GM18907 (cell line): ENCODE data around the gene ZDHHC8.
"Not testable (repeated sequence)": the region's sequence is repeated elsewhere in the genome, so short reads cannot be mapped to it uniquely, and the experiment has no call there.

ENCODE experiments used
- ATAC-seq: cut with Tn5 transposase; IDR thresholded peaks from one replicate; pipeline ENCODE4 v1.9.1; 2021; ENCODE audit warnings: mild to moderate bottlenecking, moderate library complexity; ENCODE audit not compliant: unreplicated experiment

The ZDHHC8 gene

GRCh38 chr22:20157430-20158183 lies 26.0 kb downstream of the ZDHHC8 start:
- no peak for ATAC-seq

- ATAC-seq, result no peak
Observed at GRCh38 chr22:20158391-20159036, 26.9 kb downstream of the ZDHHC8 start.

GRCh38 chr22:20159076-20159475 lies 27.5 kb downstream of the ZDHHC8 start:
- ATAC-seq, result no peak

DNA sequence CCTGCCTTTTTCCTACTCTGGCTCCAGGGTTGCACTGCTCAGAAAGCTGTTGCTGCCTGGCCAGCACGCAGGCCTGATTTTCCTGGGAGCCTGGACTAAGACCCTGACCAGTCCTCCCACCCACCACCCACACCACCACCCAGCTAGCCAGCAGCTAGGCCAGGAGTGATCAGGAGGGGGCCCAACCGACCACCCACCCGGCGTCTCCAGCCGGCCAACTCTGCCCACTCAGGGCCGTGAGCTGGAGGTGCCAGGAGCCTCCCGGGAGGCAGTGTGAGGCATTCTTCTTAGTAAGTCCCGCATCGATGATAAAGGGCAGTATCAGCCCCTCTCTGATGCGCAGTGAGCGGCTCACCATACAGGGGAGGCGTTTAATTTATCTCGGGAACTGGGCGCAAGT lies 27.9 kb downstream of the ZDHHC8 start:
- ATAC-seq, result not testable (repeated sequence)

DNA sequence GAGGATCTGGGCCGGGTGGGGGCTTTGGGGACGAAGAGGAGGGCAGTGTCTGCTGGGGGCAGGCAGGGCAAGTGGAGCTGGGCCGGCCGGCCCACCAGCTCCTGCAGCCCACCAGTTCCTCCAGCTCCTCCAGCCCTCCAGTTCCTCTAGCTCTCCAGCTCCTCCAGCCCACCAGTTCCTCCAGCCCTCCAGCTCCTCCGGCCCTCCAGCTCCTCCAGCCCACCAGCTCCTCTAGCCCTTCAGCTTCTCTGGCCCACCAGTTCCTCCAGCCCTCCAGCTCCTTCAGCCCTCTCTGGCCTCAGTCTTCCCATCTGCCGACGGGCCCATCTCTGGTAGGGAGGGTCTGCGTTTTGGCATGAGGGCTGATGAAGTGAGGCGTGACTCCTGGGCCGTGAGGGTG lies 28.4 kb downstream of the ZDHHC8 start:
- ATAC-seq, result no peak

DNA sequence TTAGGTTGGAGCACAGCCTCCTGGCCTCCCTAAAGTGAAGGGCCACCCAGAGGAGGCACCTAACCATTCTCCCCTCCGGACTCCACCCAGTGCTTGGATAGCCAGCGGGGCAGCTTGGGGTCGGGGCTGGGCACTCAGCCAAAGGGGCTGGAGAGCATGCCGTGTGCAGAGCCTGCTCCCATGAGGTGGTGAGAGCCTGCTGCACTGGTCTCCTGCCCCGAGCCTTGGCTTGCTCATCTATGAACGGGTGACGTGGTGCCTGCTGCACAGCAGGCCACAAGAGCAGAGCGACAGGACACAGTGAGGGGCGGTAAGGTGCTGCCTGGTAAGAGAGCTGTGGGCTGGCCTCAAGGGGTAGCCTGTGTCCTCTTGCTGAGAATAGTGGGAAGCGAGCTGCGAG lies 33.3 kb downstream of the ZDHHC8 start:
- no peak for ATAC-seq

DNA sequence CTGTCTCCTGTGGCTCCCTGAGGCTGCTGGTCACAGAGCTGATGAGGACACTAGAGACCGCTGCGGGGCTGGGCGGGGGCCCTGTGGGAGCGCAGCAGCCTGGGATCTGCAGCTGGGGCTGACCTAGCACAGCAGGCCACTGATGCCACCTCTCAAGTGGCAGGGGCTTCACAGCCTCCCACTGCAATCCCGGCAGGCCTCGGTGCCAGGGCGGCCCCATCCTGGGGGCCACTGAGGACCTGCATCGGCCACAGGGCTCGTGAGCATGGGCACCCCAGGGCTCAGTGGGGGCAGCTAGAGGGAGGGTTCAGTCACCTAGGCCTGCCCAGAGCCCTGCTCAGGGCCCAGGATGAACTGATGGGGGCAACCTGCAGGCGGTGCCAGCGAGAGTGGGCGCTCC lies 33.8 kb downstream of the ZDHHC8 start:
- ATAC-seq, result no peak

- ATAC-seq, result no peak
Observed at GRCh38 chr22:20165913-20166312, 34.3 kb downstream of the ZDHHC8 start.

GRCh38 chr22:20166703-20167102 lies 35.1 kb downstream of the ZDHHC8 start:
- ATAC-seq, result no peak

DNA sequence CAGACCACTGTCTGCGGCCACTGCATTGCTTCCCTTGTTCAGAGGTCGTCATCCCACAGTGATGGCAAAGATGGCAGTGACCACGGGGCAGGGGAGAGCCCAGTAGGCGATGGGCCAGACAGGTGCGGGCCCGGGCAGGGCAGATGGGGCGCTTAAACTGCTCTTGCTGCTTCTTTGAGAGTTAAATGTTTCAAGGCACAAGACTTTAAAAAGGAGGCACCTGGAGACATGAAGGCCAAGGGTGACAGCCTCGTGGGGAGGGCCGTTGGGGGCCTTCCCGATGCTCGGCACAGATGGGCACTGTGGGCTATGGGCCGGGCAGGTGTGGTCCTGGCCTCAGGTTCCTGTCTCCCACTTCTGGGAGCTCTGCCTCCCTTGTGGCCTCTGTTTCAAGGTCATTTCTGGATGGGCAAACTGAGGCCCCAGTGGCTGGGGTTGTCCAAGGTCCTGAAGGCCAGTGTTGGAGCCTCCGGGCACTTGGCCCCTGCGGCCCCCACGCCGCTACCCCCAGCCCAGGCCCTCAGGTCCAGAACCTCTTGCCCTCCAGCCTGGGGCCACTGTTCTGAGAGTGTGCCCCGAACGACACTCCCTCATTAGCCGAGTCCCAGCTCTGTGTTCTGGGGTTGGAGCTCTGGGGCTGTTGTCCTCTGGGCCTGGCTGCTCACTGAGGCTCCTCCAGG lies 36.2 kb downstream of the ZDHHC8 start:
- no peak for ATAC-seq

DNA sequence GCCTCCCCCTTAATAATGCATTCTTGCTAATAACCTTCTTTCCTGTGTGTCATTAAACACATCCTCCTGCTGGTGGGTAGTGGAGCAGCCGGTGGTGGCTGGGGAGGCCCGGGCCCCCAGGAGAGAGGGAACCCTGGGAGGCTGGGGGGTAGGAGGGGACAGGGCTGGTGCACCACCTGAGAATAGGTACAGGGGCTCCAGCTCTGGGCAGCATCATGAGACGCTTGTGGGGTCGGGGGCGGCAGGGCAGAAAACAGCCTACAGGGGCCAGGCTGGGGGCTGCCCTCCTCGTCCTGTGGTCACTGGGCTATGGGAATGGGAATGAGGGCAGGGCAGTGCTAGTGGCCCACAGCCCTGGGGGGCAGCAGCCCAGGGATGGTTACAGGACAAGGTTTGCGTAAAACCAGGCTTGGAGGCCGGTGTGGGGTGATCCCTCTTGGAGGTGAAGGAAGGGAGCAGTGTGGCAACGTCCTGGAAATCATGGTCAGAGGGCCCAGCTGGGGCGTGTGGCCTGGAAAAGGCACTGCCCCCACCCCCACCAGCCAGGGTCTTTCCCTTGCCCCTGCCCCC lies 37.7 kb downstream of the ZDHHC8 start:
- ATAC-seq, result no peak

- ATAC-seq, result no peak
Observed at GRCh38 chr22:20170170-20170569, 38.6 kb downstream of the ZDHHC8 start.

DNA sequence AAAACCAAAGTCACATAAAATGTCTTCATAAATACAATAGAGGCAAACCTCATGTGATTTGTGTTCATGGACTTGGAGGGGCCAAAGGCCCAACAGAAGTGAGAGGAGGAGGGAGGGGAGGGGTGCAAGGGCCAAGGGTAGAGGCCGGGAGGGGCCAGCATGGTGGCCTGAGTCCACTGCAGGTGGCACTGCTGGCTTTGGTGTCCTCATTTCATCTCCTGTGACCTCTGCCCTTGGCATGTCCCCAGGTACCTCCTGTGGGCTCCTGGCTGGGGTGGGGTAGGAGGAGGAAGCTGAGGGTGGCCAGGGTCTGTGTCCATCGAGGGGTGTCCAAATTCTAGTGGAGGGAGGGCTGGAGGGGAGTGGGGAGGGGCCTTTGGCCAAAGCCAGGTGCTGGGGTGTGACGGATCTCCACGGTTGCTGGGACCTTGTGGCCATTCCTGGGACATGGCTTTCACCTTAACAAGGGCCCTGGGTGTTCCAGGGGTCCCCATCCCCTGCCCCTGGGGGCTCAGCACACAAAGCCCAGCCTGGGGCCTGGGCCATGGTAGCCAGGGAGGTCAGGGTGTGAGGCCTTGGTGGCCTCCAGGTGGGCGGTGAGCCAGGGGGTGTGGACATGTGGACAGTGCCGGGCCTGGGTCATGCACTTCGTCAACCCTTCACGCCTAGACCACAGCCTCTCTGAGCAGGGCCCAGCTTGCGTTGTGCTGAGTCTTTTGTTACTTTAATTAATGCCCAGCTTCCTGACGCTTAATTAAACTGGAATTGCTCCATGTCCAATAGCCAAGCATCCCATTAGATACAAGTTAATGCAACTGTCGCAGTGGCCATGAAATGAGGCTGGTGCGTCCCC lies 39.9 kb downstream of the ZDHHC8 start:
- ATAC-seq, result no peak

DNA sequence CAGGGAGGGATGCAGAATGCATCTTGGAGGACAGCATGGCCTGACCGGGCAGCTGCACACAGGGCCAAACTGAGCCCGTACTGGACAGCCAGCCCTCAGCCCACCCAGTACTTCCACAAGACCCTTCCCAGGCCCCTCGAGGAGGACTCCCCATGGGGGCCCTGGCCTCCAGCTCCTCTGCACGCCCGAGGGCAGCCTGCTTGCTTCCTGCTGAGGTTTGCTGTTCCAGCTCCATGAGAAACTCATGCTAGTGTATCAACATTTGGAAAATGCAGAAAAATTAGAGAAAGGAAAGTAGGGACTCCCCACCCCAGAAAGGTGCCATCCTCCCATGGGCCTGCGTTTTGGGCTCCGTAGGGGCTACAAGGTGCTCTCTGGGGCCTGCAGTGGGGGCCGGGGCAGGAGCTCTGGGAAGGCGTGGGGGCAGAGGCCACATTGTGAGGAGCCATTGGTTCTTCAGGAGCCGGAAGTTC lies 40.6 kb downstream of the ZDHHC8 start:
- ATAC-seq, result no peak

DNA sequence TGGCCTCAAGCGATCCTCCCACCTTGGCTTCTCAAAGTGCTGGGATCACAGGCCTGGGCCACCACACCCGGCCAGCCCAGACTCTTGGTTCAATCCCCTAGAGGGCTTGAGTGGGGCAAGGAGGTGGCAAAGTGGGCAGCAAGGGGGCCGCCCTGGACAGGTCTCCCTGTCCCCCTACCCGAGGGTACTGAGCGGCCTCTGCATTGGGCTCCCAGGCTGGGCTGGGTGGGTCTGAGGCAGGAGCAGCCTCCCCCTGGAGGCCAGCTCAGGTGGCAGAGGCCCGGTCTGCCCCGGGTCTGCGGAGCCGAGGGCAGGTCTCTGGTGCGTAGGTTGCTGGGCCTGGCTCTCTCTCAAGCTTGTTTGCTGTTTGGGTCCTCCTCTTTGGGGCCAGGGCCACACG lies 41.6 kb downstream of the ZDHHC8 start:
- no peak for ATAC-seq

GRCh38 chr22:20173772-20174171 lies 42.2 kb downstream of the ZDHHC8 start:
- ATAC-seq, result no peak

GRCh38 chr22:20174785-20175596 lies 43.4 kb downstream of the ZDHHC8 start:
- ATAC-seq, result no peak

DNA sequence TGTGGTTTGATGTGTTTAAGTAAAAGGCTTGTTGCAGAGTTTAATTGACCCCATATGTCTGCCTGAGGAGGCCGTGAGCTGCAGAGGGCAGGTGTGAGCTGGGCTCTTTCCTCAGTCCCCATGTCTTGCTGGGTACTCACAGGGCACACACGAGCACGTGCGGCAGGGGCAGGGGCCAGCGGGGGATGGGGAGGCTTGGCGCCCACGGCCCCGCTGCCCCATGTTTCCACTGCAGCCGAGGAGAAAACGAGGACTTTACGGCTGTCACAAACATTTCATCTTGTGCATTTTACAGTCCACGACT lies 43.9 kb downstream of the ZDHHC8 start:
- no peak for ATAC-seq

GRCh38 chr22:20176421-20177085 lies 44.9 kb downstream of the ZDHHC8 start:
- ATAC-seq, result no peak
